Ishikawa (cell line): ENCODE data around the gene RAC2.

Source experiments
- CEBPB ChIP-seq: IDR thresholded peaks from 2 replicates; pipeline ENCODE4 v1.6.1; 2012
- CREB1 ChIP-seq: IDR thresholded peaks from 2 replicates; pipeline ENCODE4 v1.6.1; 2012; ENCODE audit warnings: low read depth
- EGR1 ChIP-seq: IDR thresholded peaks from 2 replicates; pipeline ENCODE4 v1.6.1; 2012
- EP300 ChIP-seq: IDR thresholded peaks from 2 replicates; pipeline ENCODE4 v1.6.1; 2012; ENCODE audit warnings: borderline replicate concordance
- NFIC ChIP-seq: IDR thresholded peaks from 2 replicates; pipeline ENCODE4 v1.6.1; 2012
- RAD21 ChIP-seq: IDR thresholded peaks from 2 replicates; pipeline ENCODE4 v1.6.1; 2012; ENCODE audit warnings: low read depth
- TAF1 ChIP-seq: IDR thresholded peaks from 2 replicates; pipeline ENCODE4 v1.6.1; 2012; ENCODE audit warnings: low read depth, mild to moderate bottlenecking
- YY1 ChIP-seq: IDR thresholded peaks from 2 replicates; pipeline ENCODE4 v1.6.1; 2012; ENCODE audit warnings: low read depth
- TF ChIP-seq, protein P1 (sequence below): IDR thresholded peaks from 2 replicates; pipeline ENCODE4 v1.6.1; 2012; ENCODE audit warnings: low read depth, mild to moderate bottlenecking

DNA sequence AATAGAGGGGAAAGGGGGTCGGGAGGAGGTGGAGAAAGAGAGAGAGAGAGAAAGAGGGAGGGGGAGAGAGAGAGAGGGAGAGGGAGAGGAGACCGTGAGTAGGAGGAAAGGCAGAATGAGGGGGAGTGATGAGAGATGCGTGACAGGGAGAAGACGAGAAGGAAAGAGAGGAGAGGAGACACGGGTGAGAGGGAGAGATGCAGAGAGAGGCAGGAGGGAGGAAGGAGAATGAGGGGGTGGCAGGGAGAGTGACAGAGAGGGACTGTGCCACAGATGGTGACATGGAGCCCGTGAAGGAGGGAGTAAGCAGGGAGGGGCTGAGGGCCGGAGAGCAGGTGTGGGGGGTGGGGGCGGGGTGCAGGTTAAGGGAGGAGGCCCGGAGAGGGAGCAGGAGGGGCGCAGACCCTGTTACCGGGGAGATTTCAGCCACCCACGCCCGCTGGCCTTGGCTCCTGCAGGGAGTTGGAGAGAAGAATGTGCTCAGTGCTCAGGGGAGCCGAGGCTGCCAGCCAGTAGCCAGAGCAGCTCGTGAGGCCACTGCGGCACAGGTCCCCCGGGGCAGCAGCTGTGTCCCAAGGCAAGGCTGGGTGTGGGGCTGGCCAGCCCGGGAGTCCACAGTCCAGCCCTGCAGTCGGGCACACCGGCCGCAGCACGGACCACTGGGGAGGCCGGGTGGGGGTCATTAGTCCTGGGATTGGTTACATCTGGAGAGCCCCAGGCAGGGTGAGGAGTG lies 31.7 kb downstream of the RAC2 start, which contains the start of gene SSTR3:
- TF ChIP-seq, protein P1, sequence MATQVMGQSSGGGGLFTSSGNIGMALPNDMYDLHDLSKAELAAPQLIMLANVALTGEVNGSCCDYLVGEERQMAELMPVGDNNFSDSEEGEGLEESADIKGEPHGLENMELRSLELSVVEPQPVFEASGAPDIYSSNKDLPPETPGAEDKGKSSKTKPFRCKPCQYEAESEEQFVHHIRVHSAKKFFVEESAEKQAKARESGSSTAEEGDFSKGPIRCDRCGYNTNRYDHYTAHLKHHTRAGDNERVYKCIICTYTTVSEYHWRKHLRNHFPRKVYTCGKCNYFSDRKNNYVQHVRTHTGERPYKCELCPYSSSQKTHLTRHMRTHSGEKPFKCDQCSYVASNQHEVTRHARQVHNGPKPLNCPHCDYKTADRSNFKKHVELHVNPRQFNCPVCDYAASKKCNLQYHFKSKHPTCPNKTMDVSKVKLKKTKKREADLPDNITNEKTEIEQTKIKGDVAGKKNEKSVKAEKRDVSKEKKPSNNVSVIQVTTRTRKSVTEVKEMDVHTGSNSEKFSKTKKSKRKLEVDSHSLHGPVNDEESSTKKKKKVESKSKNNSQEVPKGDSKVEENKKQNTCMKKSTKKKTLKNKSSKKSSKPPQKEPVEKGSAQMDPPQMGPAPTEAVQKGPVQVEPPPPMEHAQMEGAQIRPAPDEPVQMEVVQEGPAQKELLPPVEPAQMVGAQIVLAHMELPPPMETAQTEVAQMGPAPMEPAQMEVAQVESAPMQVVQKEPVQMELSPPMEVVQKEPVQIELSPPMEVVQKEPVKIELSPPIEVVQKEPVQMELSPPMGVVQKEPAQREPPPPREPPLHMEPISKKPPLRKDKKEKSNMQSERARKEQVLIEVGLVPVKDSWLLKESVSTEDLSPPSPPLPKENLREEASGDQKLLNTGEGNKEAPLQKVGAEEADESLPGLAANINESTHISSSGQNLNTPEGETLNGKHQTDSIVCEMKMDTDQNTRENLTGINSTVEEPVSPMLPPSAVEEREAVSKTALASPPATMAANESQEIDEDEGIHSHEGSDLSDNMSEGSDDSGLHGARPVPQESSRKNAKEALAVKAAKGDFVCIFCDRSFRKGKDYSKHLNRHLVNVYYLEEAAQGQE = no peak
- TF ChIP-seq YY1 (no peak), EGR1 (peak; percentile 79), NFIC (no peak), EP300 (no peak), TAF1 (no peak), RAD21 (no peak), CEBPB (no peak), CREB1 (no peak)
